GM19193 (cell line): ENCODE results near the gene INHBB.

Experiments
- POLR2A ChIP-seq: IDR thresholded peaks from 4 replicates; pipeline ENCODE4 v1.6.1; 2011; ENCODE audit not compliant: insufficient read depth, insufficient read length; ENCODE audit errors: extremely low read depth

Gene INHBB

GRCh38 chr2:120312860-120313694, 32.9 kb upstream of the INHBB start:
- no peak for TF ChIP-seq POLR2A

GRCh38 chr2:120313695-120314615, 32.0 kb upstream of the INHBB start:
- TF ChIP-seq POLR2A = no peak

- no peak for TF ChIP-seq POLR2A
These were observed 31.1 kb upstream of the INHBB start for GRCh38 chr2:120314690-120315366.

- no peak for TF ChIP-seq POLR2A
These were observed 30.4 kb upstream of the INHBB start for GRCh38 chr2:120315367-120316033.

- TF ChIP-seq POLR2A = no peak
These were observed 29.9 kb upstream of the INHBB start for GRCh38 chr2:120316071-120316470.

- TF ChIP-seq POLR2A = no peak
These were observed 29.3 kb upstream of the INHBB start for GRCh38 chr2:120316528-120317179.

GRCh38 chr2:120317180-120317533, 28.8 kb upstream of the INHBB start:
- no peak for TF ChIP-seq POLR2A

GRCh38 chr2:120317916-120318315, 28.0 kb upstream of the INHBB start:
- TF ChIP-seq POLR2A = no peak

GRCh38 chr2:120318626-120319025, 27.3 kb upstream of the INHBB start:
- no peak for TF ChIP-seq POLR2A

- TF ChIP-seq POLR2A = no peak
These were observed 26.8 kb upstream of the INHBB start for GRCh38 chr2:120319123-120319522.

- no peak for TF ChIP-seq POLR2A
These were observed 26.1 kb upstream of the INHBB start for GRCh38 chr2:120319686-120320317.

GRCh38 chr2:120320318-120320851, 25.6 kb upstream of the INHBB start:
- TF ChIP-seq POLR2A = no peak

GRCh38 chr2:120321721-120322284, 24.1 kb upstream of the INHBB start:
- no peak for TF ChIP-seq POLR2A
